MV-4-11 (cell line): ENCODE measurements around the gene KIAA1328.
A peak's percentile ranks its signal among the peaks of the same experiment; 100 is the strongest.
"Not testable (repeated sequence)": the region's sequence is repeated elsewhere in the genome, so short reads cannot be mapped to it uniquely, and the experiment has no call there.

Source experiments
- DNase-seq: peaks from one replicate; lab custom pipeline; 2025; lab: John Stamatoyannopoulos, UW

Gene KIAA1328

GRCh38 chr18:37156330-37156942 lies 327.5 kb downstream of the KIAA1328 start:
- DNase-seq, result peak; percentile 6

GRCh38 chr18:37160038-37160820 lies 331.3 kb downstream of the KIAA1328 start:
- no peak for DNase-seq

GRCh38 chr18:37161491-37161890 lies 332.6 kb downstream of the KIAA1328 start:
- no peak for DNase-seq

GRCh38 chr18:37162551-37162950 lies 333.6 kb downstream of the KIAA1328 start:
- no peak for DNase-seq

- DNase-seq, result no peak
These were observed 334.2 kb downstream of the KIAA1328 start for GRCh38 chr18:37163119-37163518.

GRCh38 chr18:37166491-37166890 lies 337.6 kb downstream of the KIAA1328 start:
- no peak for DNase-seq

- not testable (repeated sequence) for DNase-seq
These were observed 338.0 kb downstream of the KIAA1328 start for GRCh38 chr18:37166966-37167365.

- DNase-seq, result no peak
These were observed 342.1 kb downstream of the KIAA1328 start for GRCh38 chr18:37170984-37171383.

- DNase-seq, result no peak
These were observed 344.5 kb downstream of the KIAA1328 start for GRCh38 chr18:37173384-37173783.

- no peak for DNase-seq
These were observed 347.0 kb downstream of the KIAA1328 start for GRCh38 chr18:37175727-37176620.

- no peak for DNase-seq
These were observed 347.7 kb downstream of the KIAA1328 start for GRCh38 chr18:37176621-37176934.

- no peak for DNase-seq
These were observed 350.5 kb downstream of the KIAA1328 start for GRCh38 chr18:37179384-37179783.

- no peak for DNase-seq
These were observed 351.2 kb downstream of the KIAA1328 start for GRCh38 chr18:37180086-37180485.

GRCh38 chr18:37182340-37183135 lies 353.6 kb downstream of the KIAA1328 start:
- DNase-seq, result no peak

GRCh38 chr18:37184209-37184868 lies 355.4 kb downstream of the KIAA1328 start:
- DNase-seq, result no peak

GRCh38 chr18:37188016-37188791 lies 359.3 kb downstream of the KIAA1328 start:
- DNase-seq, result no peak

GRCh38 chr18:37199741-37200140 lies 370.8 kb downstream of the KIAA1328 start:
- no peak for DNase-seq

GRCh38 chr18:37207343-37207742 lies 378.4 kb downstream of the KIAA1328 start:
- no peak for DNase-seq

GRCh38 chr18:37210781-37211180 lies 381.9 kb downstream of the KIAA1328 start:
- no peak for DNase-seq

- DNase-seq, result no peak
These were observed 389.2 kb downstream of the KIAA1328 start for GRCh38 chr18:37218022-37218590.
